Neural cell (in vitro differentiated cells): Measurements from ENCODE around the gene CUL2. TPM values are rescaled to one million over a fixed set of nuclear protein-coding genes. Genes with fewer than 3 reads are reported as not detected.

ENCODE experiments used
- H2AFZ ChIP-seq: fragments of 200-600, 300-800 bp; sonication (generic), shearing (Covaris generic); 2 replicates; pipeline ENCODE4 v1.6.0; 2014; ENCODE audit warnings: low read depth, mild to moderate bottlenecking, antibody characterized with exemption, low read length, moderate library complexity
- H3F3A ChIP-seq: fragments of 200-600 bp; shearing (Covaris generic); 2 replicates; pipeline ENCODE4 v1.6.1; 2016; ENCODE audit warnings: mild to moderate bottlenecking, moderate library complexity, mixed read lengths, antibody characterized with exemption, low read length; ENCODE audit not compliant: insufficient read depth, poor library complexity, severe bottlenecking
- H3K27ac ChIP-seq: fragments of 200-600, 300-800 bp; sonication (generic), shearing (Covaris generic); 2 replicates; pipeline ENCODE4 v1.5.1; 2014; ENCODE audit warnings: mild to moderate bottlenecking, low read length, moderate library complexity
- H3K27me3 ChIP-seq: fragments of 300-800, 200-600 bp; sonication (generic), shearing (Covaris generic); 2 replicates; pipeline ENCODE4 v1.6.0; 2014; ENCODE audit warnings: mild to moderate bottlenecking, low read depth, low read length, moderate library complexity; ENCODE audit not compliant: insufficient read depth
- H3K36me3 ChIP-seq: fragments of 300-800, 200-600 bp; sonication (generic), shearing (Covaris generic); 2 replicates; pipeline ENCODE4 v1.5.1; 2014; ENCODE audit warnings: mild to moderate bottlenecking, antibody characterized with exemption, low read length, moderate library complexity; ENCODE audit not compliant: insufficient read depth
- H3K4me2 ChIP-seq: fragments of 300-800, 200-600 bp; sonication (generic), shearing (Covaris generic); 2 replicates; pipeline ENCODE4 v1.6.0; 2014; ENCODE audit warnings: mild to moderate bottlenecking, low read length
- H3K4me3 ChIP-seq: fragments of 300-800, 200-600 bp; sonication (generic), shearing (Covaris generic); 2 replicates; pipeline ENCODE4 v1.5.1; 2014; ENCODE audit warnings: mild to moderate bottlenecking, low read length, moderate library complexity
- H3K79me2 ChIP-seq: fragments of 200-600 bp; shearing (Covaris generic); replicated peaks from 2 replicates; pipeline ENCODE4 v1.6.0; 2014; ENCODE audit warnings: mild to moderate bottlenecking, low read length, moderate library complexity; ENCODE audit not compliant: insufficient read depth
- H3K9ac ChIP-seq: fragments of 300-800, 200-600 bp; sonication (generic), shearing (Covaris generic); 2 replicates; pipeline ENCODE4 v1.6.1; 2016; ENCODE audit warnings: mild to moderate bottlenecking, low read length, mixed read lengths
- H3K9me2 ChIP-seq: fragments of 200-600 bp; shearing (Covaris generic); 2 replicates; pipeline ENCODE4 v1.6.1; 2016; ENCODE audit warnings: mild to moderate bottlenecking, low read length, mixed read lengths; ENCODE audit not compliant: insufficient read depth
- H3K9me3 ChIP-seq: fragments of 200-600, 300-800 bp; sonication (generic), shearing (Covaris generic); 2 replicates; pipeline ENCODE4 v1.6.1; 2016; ENCODE audit warnings: mild to moderate bottlenecking, mixed run types, low read length, moderate library complexity, mixed read lengths
- H4K20me1 ChIP-seq: fragments of 200-600 bp; shearing (Covaris generic); 2 replicates; pipeline ENCODE4 v1.6.1; 2016; ENCODE audit warnings: mild to moderate bottlenecking, mixed run types; ENCODE audit not compliant: insufficient read depth
- CTCF ChIP-seq: fragments of 450-650 bp; IDR thresholded peaks from 2 replicates; pipeline ENCODE4 v1.5.1; 2014; ENCODE audit warnings: antibody characterized with exemption, mild to moderate bottlenecking, moderate library complexity; ENCODE audit not compliant: poor library complexity, severe bottlenecking
- EP300 ChIP-seq: fragments of 450-650 bp; conservative IDR thresholded peaks from 2 replicates; pipeline ENCODE4 v1.6.1; 2014; ENCODE audit warnings: antibody characterized with exemption, mild to moderate bottlenecking, moderate library complexity; ENCODE audit not compliant: poor library complexity, severe bottlenecking
- EZH2 ChIP-seq: fragments of 200-600, 300-800 bp; shearing (Covaris generic), sonication (generic); IDR thresholded peaks from 2 replicates; pipeline ENCODE4 v1.6.1; 2014; ENCODE audit warnings: antibody characterized with exemption, low read length, borderline replicate concordance, mild to moderate bottlenecking; ENCODE audit not compliant: insufficient read depth, poor library complexity, severe bottlenecking
- MXI1 ChIP-seq: fragments of 450-650 bp; conservative IDR thresholded peaks from 2 replicates; pipeline ENCODE4 v1.6.1; 2014; ENCODE audit warnings: antibody characterized with exemption, mild to moderate bottlenecking; ENCODE audit not compliant: poor library complexity, severe bottlenecking
- POLR2AphosphoS5 ChIP-seq: IDR thresholded peaks from 2 replicates; pipeline ENCODE4 v1.6.1; 2012
- RAD21 ChIP-seq: fragments of 450-650 bp; conservative IDR thresholded peaks from 2 replicates; pipeline ENCODE4 v1.6.1; 2014; ENCODE audit warnings: antibody characterized with exemption, mild to moderate bottlenecking, moderate library complexity
- REST ChIP-seq: IDR thresholded peaks from 2 replicates; pipeline ENCODE4 v1.6.1; 2012; ENCODE audit warnings: borderline replicate concordance
- SMC3 ChIP-seq: fragments of 450-650 bp; conservative IDR thresholded peaks from 2 replicates; pipeline ENCODE4 v1.6.1; 2014; ENCODE audit warnings: antibody characterized with exemption, mild to moderate bottlenecking, moderate library complexity; ENCODE audit not compliant: poor library complexity
- TAF1 ChIP-seq: IDR thresholded peaks from 2 replicates; pipeline ENCODE4 v1.6.1; 2012; ENCODE audit warnings: low read depth
- polyA plus RNA-seq: library from polyadenylated mRNA; depleted of rRNA; stranded (reverse); fragments of >200 nt; gene quantifications from 2 replicates; pipeline ENCODE4 v1.2.3, GENCODE V29; 2014

Gene CUL2
- polyA plus RNA-seq, 1 donor from 2014 or later = 40.5 TPM

- H3K36me3 ChIP-seq = no peaks in the 10 kb centered on the region
- H3K4me3 ChIP-seq = no peak overlapping the region
- no peaks in the 10 kb centered on the region for H3K27me3 ChIP-seq
- no peak overlapping the region for H3K9ac ChIP-seq
- H3K79me2 ChIP-seq = no peaks in the 10 kb centered on the region
- H3F3A ChIP-seq = no peaks in the 10 kb centered on the region
- H4K20me1 ChIP-seq = no peaks in the 10 kb centered on the region
- no peak overlapping the region for H2AFZ ChIP-seq
- H3K4me2 ChIP-seq = no peak overlapping the region
- no peaks in the 10 kb centered on the region for H3K9me2 ChIP-seq
- no peaks in the 10 kb centered on the region for H3K9me3 ChIP-seq
- H3K27ac ChIP-seq = no peak overlapping the region
- TF ChIP-seq CTCF (no peak), MXI1 (no peak), EZH2 (no peak), EP300 (no peak), REST (no peak), SMC3 (no peak), RAD21 (no peak), POLR2AphosphoS5 (no peak)
These were observed 46.3 kb downstream of the CUL2 start for GRCh38 chr10:35043796-35044344.

GRCh38 chr10:35042783-35043182 is 47.4 kb downstream of the CUL2 start:
- H3K4me2 ChIP-seq = no peak overlapping the region
- H3F3A ChIP-seq = no peaks in the 10 kb centered on the region
- H2AFZ ChIP-seq = no peak overlapping the region
- no peaks in the 10 kb centered on the region for H3K79me2 ChIP-seq
- no peak overlapping the region for H3K4me3 ChIP-seq
- no peaks in the 10 kb centered on the region for H3K9me2 ChIP-seq
- no peaks in the 10 kb centered on the region for H3K27me3 ChIP-seq
- H3K36me3 ChIP-seq = no peaks in the 10 kb centered on the region
- TF ChIP-seq EZH2 = no peak
- no peak overlapping the region for H3K27ac ChIP-seq
- H3K9me3 ChIP-seq = no peaks in the 10 kb centered on the region
- H3K9ac ChIP-seq = no peak overlapping the region
- H4K20me1 ChIP-seq = no peaks in the 10 kb centered on the region

- Histone ChIP-seq H2AFZ (no peak overlapping the region), H3K9me2 (no peaks in the 10 kb centered on the region), H3K27ac (no peak overlapping the region), H3K4me3 (no peak overlapping the region), H3K79me2 (no peaks in the 10 kb centered on the region), H3F3A (no peaks in the 10 kb centered on the region), H3K9me3 (no peaks in the 10 kb centered on the region), H3K27me3 (no peaks in the 10 kb centered on the region), H4K20me1 (no peaks in the 10 kb centered on the region), H3K4me2 (no peak overlapping the region), H3K9ac (no peak overlapping the region), H3K36me3 (no peaks in the 10 kb centered on the region)
- TF ChIP-seq EZH2 (no peak), TAF1 (no peak), CTCF (no peak)
These were observed 48.6 kb downstream of the CUL2 start for GRCh38 chr10:35041502-35041879.
